Esophagus muscularis mucosa (tissue), 4 donors: ENCODE measurements around the gene EXOC6B.

Experiments
- EP300 ChIP-seq: sonication (generic); formaldehyde crosslinking; IDR thresholded peaks from one replicate; pipeline ENCODE4 v1.6.1; 2017; ENCODE audit warnings: antibody characterized with exemption
- POLR2A ChIP-seq: fragments of 450-650 bp; IDR thresholded peaks from one replicate; pipeline ENCODE4 v1.6.1; 2017; ENCODE audit warnings: antibody characterized with exemption, moderate library complexity, mild to moderate bottlenecking, low read depth
- POLR2AphosphoS5 ChIP-seq, 2 donors: sonication (generic); formaldehyde crosslinking; IDR thresholded peaks; one replicate each; pipeline ENCODE4 v1.6.1; 2017; ENCODE audit warnings: antibody characterized with exemption in 2 of 2
- TF ChIP-seq, protein P1 (sequence below), 3 experiments: fragments of 200-600 bp in 2 of 3; fragments of 450-650 bp in 1 of 3; sonication (generic) in 2 of 3; IDR thresholded peaks; one replicate each; pipeline ENCODE4 v1.5.1; 2017 to 2019; ENCODE audit warnings: antibody characterized with exemption in 3 of 3, mild to moderate bottlenecking in 2 of 3, moderate library complexity in 1 of 3

DNA sequence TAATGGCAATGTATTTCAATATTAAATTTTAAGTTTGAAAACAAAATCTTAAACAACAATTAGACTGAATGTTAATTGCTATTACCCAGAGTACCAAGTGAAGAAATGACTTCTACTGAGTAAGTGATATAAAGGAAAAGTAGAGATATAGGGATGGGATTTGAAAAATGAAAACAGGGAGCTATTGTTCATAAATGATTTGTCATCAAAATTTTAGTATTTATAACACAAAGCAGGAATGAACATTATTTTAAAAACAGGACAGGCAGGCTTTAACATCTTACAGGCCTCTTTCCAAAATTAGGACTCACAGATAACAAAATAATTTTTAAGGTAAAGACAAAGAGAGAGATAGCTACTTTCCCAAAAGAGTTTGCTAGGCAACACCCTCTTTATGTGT lies 3.9 kb downstream of the EXOC6B start:
- TF ChIP-seq, protein P1, sequence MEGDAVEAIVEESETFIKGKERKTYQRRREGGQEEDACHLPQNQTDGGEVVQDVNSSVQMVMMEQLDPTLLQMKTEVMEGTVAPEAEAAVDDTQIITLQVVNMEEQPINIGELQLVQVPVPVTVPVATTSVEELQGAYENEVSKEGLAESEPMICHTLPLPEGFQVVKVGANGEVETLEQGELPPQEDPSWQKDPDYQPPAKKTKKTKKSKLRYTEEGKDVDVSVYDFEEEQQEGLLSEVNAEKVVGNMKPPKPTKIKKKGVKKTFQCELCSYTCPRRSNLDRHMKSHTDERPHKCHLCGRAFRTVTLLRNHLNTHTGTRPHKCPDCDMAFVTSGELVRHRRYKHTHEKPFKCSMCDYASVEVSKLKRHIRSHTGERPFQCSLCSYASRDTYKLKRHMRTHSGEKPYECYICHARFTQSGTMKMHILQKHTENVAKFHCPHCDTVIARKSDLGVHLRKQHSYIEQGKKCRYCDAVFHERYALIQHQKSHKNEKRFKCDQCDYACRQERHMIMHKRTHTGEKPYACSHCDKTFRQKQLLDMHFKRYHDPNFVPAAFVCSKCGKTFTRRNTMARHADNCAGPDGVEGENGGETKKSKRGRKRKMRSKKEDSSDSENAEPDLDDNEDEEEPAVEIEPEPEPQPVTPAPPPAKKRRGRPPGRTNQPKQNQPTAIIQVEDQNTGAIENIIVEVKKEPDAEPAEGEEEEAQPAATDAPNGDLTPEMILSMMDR (IDR thresholded peaks at IDR 0.05): no peak
- TF ChIP-seq POLR2AphosphoS5 (IDR thresholded peaks at IDR 0.05) (no peak), POLR2A (no peak), EP300 (no peak)
